Aorta (tissue), 5 donors: Measurements from ENCODE around the gene EDC3. TPM values are rescaled to one million over a fixed set of nuclear protein-coding genes. Genes with fewer than 3 reads are reported as not detected.

Experiments
- ATAC-seq: fragments of 200-7000 bp; cut with Tn5 transposase; one replicate; pipeline ENCODE4 v1.9.1; 2022; ENCODE audit warnings: moderate library complexity; ENCODE audit not compliant: low FRiP score
- DNase-seq, 2 donors: peaks; one replicate each; pipeline ENCODE4 v3.0.0-alpha.2; 2020
- H3K27ac ChIP-seq, 2 donors: one replicate each; pipeline ENCODE4 v1.5.1; 2013; ENCODE audit warnings: low read length in 2 of 2, mild to moderate bottlenecking in 2 of 2, moderate library complexity in 2 of 2, control low read depth in 1 of 2, inconsistent platforms in 1 of 2, low read depth in 1 of 2
- H3K27me3 ChIP-seq, 2 donors: one replicate each; pipeline ENCODE4 v1.6.1; 2013; ENCODE audit warnings: control low read depth in 1 of 2, low read length in 1 of 2, mild to moderate bottlenecking in 1 of 2, moderate library complexity in 1 of 2; ENCODE audit not compliant: insufficient read depth in 2 of 2, control insufficient read depth in 1 of 2
- H3K36me3 ChIP-seq, 2 donors: one replicate each; pipeline ENCODE4 v1.6.1; 2013; ENCODE audit warnings: control low read depth in 1 of 2, low read length in 1 of 2, mild to moderate bottlenecking in 1 of 2; ENCODE audit not compliant: insufficient read depth in 2 of 2, control insufficient read depth in 1 of 2
- H3K4me1 ChIP-seq, 2 donors: one replicate each; pipeline ENCODE4 v1.6.1; 2013; ENCODE audit warnings: low read length in 2 of 2, control low read depth in 1 of 2, mild to moderate bottlenecking in 1 of 2, moderate library complexity in 1 of 2; ENCODE audit not compliant: insufficient read depth in 2 of 2, control insufficient read depth in 1 of 2
- H3K4me3 ChIP-seq, 2 donors: one replicate each; pipeline ENCODE4 v1.5.1; 2013; ENCODE audit warnings: low read length in 2 of 2, control low read depth in 1 of 2, mild to moderate bottlenecking in 1 of 2
- H3K9me3 ChIP-seq: one replicate; pipeline ENCODE4 v1.6.1; 2013; ENCODE audit warnings: mild to moderate bottlenecking, low read length; ENCODE audit not compliant: control insufficient read depth
- WGBS, 2 donors: extraction: QIAGEN DNeasy Blood & Tissue Kit; methylation state at CpG; one replicate each; pipeline ENCODE4 v1.1.7; 2013; 5-methylcytosine and 5-hydroxymethylcytosine counted together
- intact Hi-C, 2 donors: fragments of 100-400 bp; cut with DNase I; formaldehyde crosslinking; loops; one replicate each; pipeline versions ENCODE4 v1.14.2 to v1.15.0; 2022
- polyA plus RNA-seq, 2 donors: library from polyadenylated mRNA; stranded (reverse); fragments of 200-250 nt; gene quantifications; one replicate each; pipeline ENCODE4 v1.2.3, GENCODE V29; 2013
- total RNA-seq, 2 donors: library from RNA; stranded (reverse); fragmentation: NEBNext Ultra II Directional; extraction: Animal tissue kit (Norgen Biotek cat#: 25700); gene quantifications; one replicate each; pipeline ENCODE4 v1.2.1, GENCODE V29; 2021
- donor health status: healthy with polysubstance abuse.
- donor health status: Bipolar disorder and iron deficiency.
- donor health status: DM: no; HTN: no; CAD: no.
- donor health status: DM: no; HTN: no; CAD: no.
- donor health status: DM: yes; HTN: yes; CAD: no.

Gene EDC3
- total and polyA plus RNA-seq, 4 donors = 13.4 to 30.8 (median 24.2) TPM

DNA sequence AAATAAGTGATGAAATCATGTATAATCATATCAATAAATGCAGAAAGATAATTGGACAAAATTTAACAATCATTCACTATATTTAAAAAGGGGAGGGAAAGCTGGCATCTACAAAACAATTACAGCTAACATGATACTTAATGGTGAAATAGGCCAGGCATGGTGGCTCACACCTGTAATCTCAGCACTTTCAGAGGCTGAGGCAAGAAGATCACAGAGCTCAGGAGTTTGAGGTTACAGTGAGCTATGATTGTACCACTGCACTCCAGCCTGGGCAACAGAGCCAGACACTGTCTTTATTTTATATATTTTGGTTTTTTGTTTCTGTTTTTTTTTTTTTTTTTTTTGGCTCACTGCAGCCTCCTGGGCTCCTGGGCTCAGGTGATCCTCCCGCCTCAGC is 12.1 kb downstream of the EDC3 start:
- intact Hi-C loops = no loop called here
- Histone ChIP-seq H3K4me3 (no peak overlapping the region), H3K36me3 (no peaks in the 10 kb centered on the region), H3K9me3 (peaks cover 2% of the 10 kb centered on the region), H3K27me3 (no peaks in the 10 kb centered on the region), H3K4me1 (no peaks in the 10 kb centered on the region), H3K27ac (no peak overlapping the region)
- no peak for DNase-seq
- ATAC-seq = no peak
- 98 to 100% methylated on average over 1 of the region's 1 CpG for WGBS, 2 donors

DNA sequence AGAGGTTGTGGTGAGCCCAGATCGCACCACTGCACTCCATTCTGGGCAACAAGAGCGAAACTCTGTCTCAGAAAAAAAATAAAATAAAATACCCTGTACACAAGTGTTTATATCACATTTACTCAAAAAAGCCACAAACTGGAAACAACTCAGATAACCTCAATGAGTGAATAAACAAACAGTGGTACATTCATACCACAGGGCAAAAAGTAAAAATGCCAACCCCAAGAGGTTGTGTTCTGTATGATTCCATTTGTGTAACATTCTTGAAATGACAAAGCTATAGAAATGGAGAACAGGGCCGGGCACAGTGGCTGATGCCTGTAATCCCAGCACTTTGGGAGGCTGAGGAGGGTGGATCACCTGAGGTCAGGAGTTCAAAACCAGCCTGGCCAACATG is 12.9 kb downstream of the EDC3 start:
- no peak overlapping the region for H3K27ac ChIP-seq
- peaks cover 2% of the 10 kb centered on the region for H3K9me3 ChIP-seq
- no peaks in the 10 kb centered on the region for H3K27me3 ChIP-seq
- no peak for ATAC-seq
- 96 to 98% methylated on average over 3 of the region's 3 CpGs for WGBS, 2 donors
- no peak for DNase-seq
- H3K4me1 ChIP-seq = no peaks in the 10 kb centered on the region
- H3K4me3 ChIP-seq = no peak overlapping the region
- intact Hi-C loops = no loop called here
- H3K36me3 ChIP-seq = no peaks in the 10 kb centered on the region

DNA sequence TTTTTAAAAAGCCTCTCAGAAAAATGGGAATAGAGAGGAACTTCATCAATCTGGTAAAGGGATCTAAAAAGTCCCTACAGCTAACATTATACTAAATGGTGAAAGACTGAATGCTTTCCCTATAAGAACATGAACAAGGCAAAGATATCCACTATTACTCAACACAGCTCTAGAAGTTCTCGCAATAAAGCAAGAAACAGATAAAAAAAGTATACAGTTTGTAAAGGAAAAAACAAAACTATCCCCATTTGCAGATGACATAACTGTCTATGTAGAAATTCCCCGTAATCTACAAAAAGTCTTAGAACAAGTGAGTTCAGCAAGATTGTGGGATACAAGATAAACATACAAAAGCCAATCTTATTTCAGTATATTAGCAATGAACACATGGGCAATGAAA is 15.4 kb downstream of the EDC3 start:
- H3K36me3 ChIP-seq = no peaks in the 10 kb centered on the region
- H3K9me3 ChIP-seq = peaks cover 2% of the 10 kb centered on the region
- ATAC-seq (no peak), DNase-seq (no peak)
- H3K4me1 ChIP-seq = no peaks in the 10 kb centered on the region
- intact Hi-C loops = no loop called here
- 87 to 89% methylated on average over 2 of the region's 2 CpGs for WGBS, 2 donors
- H3K4me3 ChIP-seq = no peak overlapping the region
- no peaks in the 10 kb centered on the region for H3K27me3 ChIP-seq
- H3K27ac ChIP-seq = no peak overlapping the region

DNA sequence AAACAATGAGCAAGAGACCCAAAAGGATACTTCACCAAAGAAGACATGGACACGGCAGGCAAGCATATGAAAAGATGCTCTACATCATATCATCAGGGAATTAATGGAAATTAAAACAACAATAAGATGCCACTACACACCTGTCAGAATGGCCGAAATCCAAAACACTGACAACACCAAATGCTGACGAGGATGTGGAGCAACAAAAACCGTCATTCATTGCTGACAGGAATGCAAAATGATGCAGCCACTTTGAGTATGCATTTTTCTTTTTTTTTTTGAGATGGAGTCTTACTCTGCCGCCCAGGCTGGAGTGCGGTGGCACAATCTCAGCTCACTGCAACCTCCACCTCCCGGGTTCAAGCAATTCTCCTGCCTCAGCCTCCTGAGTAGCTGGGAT is 19.0 kb downstream of the EDC3 start:
- ATAC-seq (no peak), DNase-seq (no peak)
- no peaks in the 10 kb centered on the region for H3K4me1 ChIP-seq
- no peak overlapping the region for H3K4me3 ChIP-seq
- intact Hi-C loops = no loop called here
- H3K9me3 ChIP-seq = no peaks in the 10 kb centered on the region
- peaks cover 0 to 5% of the 10 kb centered on the region in 2 donors for H3K36me3 ChIP-seq
- H3K27me3 ChIP-seq = no peaks in the 10 kb centered on the region
- H3K27ac ChIP-seq = no peak overlapping the region
- WGBS, 2 donors = 85 to 95% methylated on average over 7 of the region's 7 CpGs

DNA sequence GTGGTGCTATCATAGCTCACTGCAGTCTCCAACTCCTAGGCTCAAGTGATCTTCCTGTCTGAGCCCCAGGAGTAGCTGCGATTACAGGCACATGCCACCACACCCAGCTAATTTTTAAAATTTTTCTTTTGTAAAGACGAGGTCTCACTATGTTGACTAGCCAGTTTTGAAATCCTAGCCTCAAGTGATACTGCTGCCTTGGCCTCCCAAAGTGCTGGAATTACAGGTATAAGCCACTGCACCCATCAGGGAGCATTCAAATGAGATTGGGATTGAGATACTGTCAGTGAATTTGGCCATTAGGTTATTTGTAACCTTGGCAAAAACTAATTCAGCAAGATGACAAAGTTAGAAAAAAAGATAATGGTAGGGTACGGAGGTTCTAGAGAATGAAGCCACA is 21.7 kb downstream of the EDC3 start:
- ATAC-seq = no peak
- H3K36me3 ChIP-seq = peaks cover 0 to 7% of the 10 kb centered on the region in 2 donors

DNA sequence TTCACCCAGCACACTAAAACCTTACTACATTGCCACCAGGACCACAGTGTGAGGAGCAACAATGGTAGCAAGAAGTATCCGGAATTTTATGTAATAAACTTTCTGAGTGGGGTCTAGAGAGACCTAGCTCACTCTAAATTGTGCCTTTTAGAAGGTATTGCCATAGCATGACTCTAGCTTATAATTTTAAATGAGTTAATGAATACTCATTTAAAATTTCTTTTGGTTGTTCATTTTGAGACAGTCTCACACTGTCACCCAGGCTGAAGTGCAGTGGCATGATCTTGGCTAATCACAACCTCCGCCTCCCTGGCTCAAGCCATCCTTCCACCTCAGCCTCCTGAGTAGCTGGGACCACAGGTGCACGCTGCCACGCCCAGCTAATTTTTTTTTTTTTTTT is 26.2 kb downstream of the EDC3 start:
- DNase-seq (no peak), ATAC-seq (no peak)
- 81 to 88% methylated on average over 4 of the region's 4 CpGs for whole genome bisulfite sequencing, 2 donors
- H3K4me3 ChIP-seq = no peak overlapping the region
- no peaks in the 10 kb centered on the region for H3K4me1 ChIP-seq
- H3K9me3 ChIP-seq = no peaks in the 10 kb centered on the region
- peaks cover 0 to 4% of the 10 kb centered on the region in 2 donors for H3K36me3 ChIP-seq
- no peak overlapping the region for H3K27ac ChIP-seq
- H3K27me3 ChIP-seq = no peaks in the 10 kb centered on the region
- intact Hi-C loops = no loop called here

More for the DNA sequence above, 21.7 kb downstream of the EDC3 start:
- H3K27me3 ChIP-seq = no peaks in the 10 kb centered on the region
- WGBS, 2 donors = 89 to 94% methylated on average over 3 of the region's 3 CpGs
- intact Hi-C loops = no loop called here
- H3K4me3 ChIP-seq = no peak overlapping the region
- H3K9me3 ChIP-seq = no peaks in the 10 kb centered on the region
- DNase-seq = no peak
- H3K27ac ChIP-seq = no peak overlapping the region
- no peaks in the 10 kb centered on the region for H3K4me1 ChIP-seq

DNA sequence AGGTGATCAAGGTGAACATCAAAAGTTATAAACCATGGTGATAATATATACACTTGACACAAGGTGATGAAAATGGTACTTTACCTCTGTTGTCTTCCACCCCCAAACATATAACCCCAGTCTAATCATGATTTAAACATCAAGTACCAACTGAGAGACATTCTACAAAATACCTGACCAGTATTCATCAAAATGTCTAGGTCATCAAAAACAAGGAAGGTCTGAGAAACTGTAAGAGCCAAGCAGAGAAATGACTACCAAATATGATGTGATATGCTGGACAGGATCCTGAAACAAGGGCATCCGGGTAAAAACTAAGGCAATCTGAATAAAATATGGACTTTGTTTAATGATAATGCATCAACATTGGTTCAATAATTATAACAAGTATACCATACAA is 27.8 kb downstream of the EDC3 start:
- H3K4me3 ChIP-seq = no peak overlapping the region
- no peaks in the 10 kb centered on the region for H3K9me3 ChIP-seq
- no peak for ATAC-seq
- intact Hi-C loops = no loop called here
- no peak for DNase-seq
- WGBS, 2 donors = 75 to 78% methylated on average over 1 of the region's 1 CpG
- no peak overlapping the region for H3K27ac ChIP-seq
- H3K4me1 ChIP-seq = peaks cover 0 to 3% of the 10 kb centered on the region in 2 donors
- peaks cover 0 to 4% of the 10 kb centered on the region in 2 donors for H3K36me3 ChIP-seq
- H3K27me3 ChIP-seq = no peaks in the 10 kb centered on the region

DNA sequence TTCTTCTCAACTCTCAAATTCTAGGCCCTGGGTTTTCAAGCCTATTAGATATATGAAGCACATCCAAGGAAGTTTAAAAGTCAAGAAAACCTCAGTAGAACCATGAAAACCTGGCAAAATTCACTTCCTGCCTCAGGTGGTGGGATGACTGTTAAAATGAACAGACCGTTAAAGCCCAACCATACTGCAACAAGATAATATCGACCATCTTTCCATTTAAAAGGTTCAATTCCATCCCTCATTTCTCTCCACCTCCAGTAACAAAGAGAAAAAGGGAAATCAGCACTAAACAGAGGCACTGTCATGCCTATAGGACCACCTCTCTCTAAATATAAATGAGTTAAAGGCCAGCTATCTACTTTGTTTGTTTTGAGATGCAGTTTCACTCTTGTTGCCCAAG is 31.2 kb downstream of the EDC3 start:
- Histone ChIP-seq H3K27me3 (no peaks in the 10 kb centered on the region), H3K9me3 (no peaks in the 10 kb centered on the region), H3K4me1 (peaks cover 0 to 3% of the 10 kb centered on the region in 2 donors), H3K27ac (no peak overlapping the region), H3K36me3 (no peaks in the 10 kb centered on the region), H3K4me3 (no peak overlapping the region)
- DNase-seq (no peak), ATAC-seq (no peak)
- WGBS, 2 donors = 78 to 79% methylated on average over 2 of the region's 2 CpGs
- intact Hi-C loops = no loop called here

DNA sequence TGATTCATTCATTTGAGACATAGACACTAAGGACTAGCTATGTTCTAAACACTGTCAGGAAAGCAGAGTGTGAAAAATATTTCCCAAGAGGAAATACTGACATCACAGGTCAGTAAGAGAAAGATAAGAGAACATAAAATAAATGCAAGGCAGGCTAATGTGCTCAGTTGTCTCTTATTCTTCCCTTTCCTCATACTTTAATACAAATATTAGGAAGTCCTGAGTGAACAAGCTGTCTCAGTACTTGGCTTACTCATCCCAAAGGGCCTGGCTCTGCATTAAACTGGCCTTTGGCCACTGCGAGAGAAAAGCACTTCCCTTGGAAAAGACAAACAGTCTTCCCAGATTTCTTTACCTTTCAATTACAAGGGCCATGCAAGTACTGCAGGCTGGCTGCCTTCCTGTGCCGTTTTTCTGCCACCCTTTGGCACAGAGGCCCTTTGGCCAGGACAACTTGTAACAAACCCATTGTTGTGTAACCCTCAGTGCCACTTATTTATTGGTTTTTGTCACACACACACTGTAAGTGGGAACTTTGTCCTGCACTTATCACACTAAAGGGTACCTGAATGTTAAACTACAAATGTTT is 31.7 kb downstream of the EDC3 start:
- H3K27ac ChIP-seq = no peak overlapping the region
- no peaks in the 10 kb centered on the region for H3K9me3 ChIP-seq
- H3K36me3 ChIP-seq = no peaks in the 10 kb centered on the region
- DNase-seq = no peak
- ATAC-seq = peak; percentile 33
- peaks cover 0 to 3% of the 10 kb centered on the region in 2 donors for H3K4me1 ChIP-seq
- H3K4me3 ChIP-seq = no peak overlapping the region
- no peaks in the 10 kb centered on the region for H3K27me3 ChIP-seq
- WGBS, 2 donors = 3 to 4% methylated on average over 2 of the region's 2 CpGs
- intact Hi-C loops = no loop called here
